Measurements from ENCODE around the gene SLC9A9. TPM values are rescaled to one million over a fixed set of nuclear protein-coding genes. Genes with fewer than 3 reads are reported as not detected.

The SLC9A9 gene
- polyA plus RNA-seq, 1 of the 3 experiments (the other 2 are of a cell fraction), result 0.05 TPM

DNA sequence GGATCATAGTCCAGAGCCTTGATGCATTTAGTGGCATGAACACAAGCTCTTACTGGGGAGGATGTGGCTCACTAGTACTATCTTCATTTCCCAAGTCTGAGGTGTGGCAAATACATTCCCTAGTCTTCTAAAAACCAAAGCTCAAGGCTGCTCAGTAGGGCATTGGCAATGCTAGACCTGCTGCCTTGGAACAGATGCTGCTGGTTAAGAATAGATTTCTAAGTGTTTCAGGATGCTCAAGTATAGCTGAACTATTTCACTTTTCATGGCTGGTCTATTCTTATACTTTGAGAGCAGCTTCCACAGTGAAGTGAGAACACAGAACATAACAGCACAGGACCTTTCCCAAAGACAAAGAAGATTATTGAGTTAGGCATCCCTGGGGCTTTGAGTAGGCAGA is 549.9 kb downstream of the SLC9A9 start:
- no peak overlapping the region for H3K27ac ChIP-seq (ENCODE audit: low read depth in 2 of 2, low read length in 1 of 2)
- no peaks in the 10 kb centered on the region for H3K79me2 ChIP-seq (ENCODE audit: insufficient read depth)
- TF ChIP-seq, protein P1, sequence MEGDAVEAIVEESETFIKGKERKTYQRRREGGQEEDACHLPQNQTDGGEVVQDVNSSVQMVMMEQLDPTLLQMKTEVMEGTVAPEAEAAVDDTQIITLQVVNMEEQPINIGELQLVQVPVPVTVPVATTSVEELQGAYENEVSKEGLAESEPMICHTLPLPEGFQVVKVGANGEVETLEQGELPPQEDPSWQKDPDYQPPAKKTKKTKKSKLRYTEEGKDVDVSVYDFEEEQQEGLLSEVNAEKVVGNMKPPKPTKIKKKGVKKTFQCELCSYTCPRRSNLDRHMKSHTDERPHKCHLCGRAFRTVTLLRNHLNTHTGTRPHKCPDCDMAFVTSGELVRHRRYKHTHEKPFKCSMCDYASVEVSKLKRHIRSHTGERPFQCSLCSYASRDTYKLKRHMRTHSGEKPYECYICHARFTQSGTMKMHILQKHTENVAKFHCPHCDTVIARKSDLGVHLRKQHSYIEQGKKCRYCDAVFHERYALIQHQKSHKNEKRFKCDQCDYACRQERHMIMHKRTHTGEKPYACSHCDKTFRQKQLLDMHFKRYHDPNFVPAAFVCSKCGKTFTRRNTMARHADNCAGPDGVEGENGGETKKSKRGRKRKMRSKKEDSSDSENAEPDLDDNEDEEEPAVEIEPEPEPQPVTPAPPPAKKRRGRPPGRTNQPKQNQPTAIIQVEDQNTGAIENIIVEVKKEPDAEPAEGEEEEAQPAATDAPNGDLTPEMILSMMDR (IDR thresholded peaks at IDR 0.05), result no peak
- TF ChIP-seq NFIC (IDR thresholded peaks at IDR 0.05; ENCODE audit: borderline replicate concordance), result no peak
- TF ChIP-seq YY1 (IDR thresholded peaks at IDR 0.05; ENCODE audit: low read depth), result no peak
- no peak for TF ChIP-seq TAF1 (IDR thresholded peaks at IDR 0.05; ENCODE audit: borderline replicate concordance, low read depth, low read length)
- no peak for TF ChIP-seq FOXM1 (IDR thresholded peaks at IDR 0.05; ENCODE audit: low read depth)
- TF ChIP-seq RFX5 (IDR thresholded peaks at IDR 0.05; ENCODE audit: low read length), result no peak
- no peak for TF ChIP-seq SMC3 (IDR thresholded peaks at IDR 0.05; ENCODE audit: low read depth, low read length)
- TF ChIP-seq MXI1 (IDR thresholded peaks at IDR 0.05; ENCODE audit: low read depth, low read length), result no peak
- TF ChIP-seq, protein P2, sequence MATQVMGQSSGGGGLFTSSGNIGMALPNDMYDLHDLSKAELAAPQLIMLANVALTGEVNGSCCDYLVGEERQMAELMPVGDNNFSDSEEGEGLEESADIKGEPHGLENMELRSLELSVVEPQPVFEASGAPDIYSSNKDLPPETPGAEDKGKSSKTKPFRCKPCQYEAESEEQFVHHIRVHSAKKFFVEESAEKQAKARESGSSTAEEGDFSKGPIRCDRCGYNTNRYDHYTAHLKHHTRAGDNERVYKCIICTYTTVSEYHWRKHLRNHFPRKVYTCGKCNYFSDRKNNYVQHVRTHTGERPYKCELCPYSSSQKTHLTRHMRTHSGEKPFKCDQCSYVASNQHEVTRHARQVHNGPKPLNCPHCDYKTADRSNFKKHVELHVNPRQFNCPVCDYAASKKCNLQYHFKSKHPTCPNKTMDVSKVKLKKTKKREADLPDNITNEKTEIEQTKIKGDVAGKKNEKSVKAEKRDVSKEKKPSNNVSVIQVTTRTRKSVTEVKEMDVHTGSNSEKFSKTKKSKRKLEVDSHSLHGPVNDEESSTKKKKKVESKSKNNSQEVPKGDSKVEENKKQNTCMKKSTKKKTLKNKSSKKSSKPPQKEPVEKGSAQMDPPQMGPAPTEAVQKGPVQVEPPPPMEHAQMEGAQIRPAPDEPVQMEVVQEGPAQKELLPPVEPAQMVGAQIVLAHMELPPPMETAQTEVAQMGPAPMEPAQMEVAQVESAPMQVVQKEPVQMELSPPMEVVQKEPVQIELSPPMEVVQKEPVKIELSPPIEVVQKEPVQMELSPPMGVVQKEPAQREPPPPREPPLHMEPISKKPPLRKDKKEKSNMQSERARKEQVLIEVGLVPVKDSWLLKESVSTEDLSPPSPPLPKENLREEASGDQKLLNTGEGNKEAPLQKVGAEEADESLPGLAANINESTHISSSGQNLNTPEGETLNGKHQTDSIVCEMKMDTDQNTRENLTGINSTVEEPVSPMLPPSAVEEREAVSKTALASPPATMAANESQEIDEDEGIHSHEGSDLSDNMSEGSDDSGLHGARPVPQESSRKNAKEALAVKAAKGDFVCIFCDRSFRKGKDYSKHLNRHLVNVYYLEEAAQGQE (IDR thresholded peaks at IDR 0.05; ENCODE audit: low read depth, low read length), result no peak
- no peak for TF ChIP-seq POLR2AphosphoS5 (IDR thresholded peaks at IDR 0.05; ENCODE audit: low read depth, low read length)
- TF ChIP-seq CHD2 (IDR thresholded peaks at IDR 0.05; ENCODE audit: low read length, partially characterized antibody), result no peak
- no peak for TF ChIP-seq EP300 (IDR thresholded peaks at IDR 0.05; ENCODE audit: borderline replicate concordance in 1 of 2, low read depth in 1 of 2, low read length in 1 of 2)
- TF ChIP-seq GATA2 (CRISPR knock-in tag; IDR thresholded peaks at IDR 0.05), result no peak
- no peak for TF ChIP-seq FOXJ3 (CRISPR knock-in tag; IDR thresholded peaks at IDR 0.05)
- TF ChIP-seq TCF12 (IDR thresholded peaks at IDR 0.05), result no peak
- no peak for TF ChIP-seq ELF1 (IDR thresholded peaks at IDR 0.05)
- TF ChIP-seq, protein P3, sequence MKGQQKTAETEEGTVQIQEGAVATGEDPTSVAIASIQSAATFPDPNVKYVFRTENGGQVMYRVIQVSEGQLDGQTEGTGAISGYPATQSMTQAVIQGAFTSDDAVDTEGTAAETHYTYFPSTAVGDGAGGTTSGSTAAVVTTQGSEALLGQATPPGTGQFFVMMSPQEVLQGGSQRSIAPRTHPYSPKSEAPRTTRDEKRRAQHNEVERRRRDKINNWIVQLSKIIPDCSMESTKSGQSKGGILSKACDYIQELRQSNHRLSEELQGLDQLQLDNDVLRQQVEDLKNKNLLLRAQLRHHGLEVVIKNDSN (IDR thresholded peaks at IDR 0.05; ENCODE audit: borderline replicate concordance, low read depth), result no peak
- no peaks in the 10 kb centered on the region for H3K36me3 ChIP-seq (replicated peaks in 1 of 2; ENCODE audit: control insufficient read depth in 1 of 2, insufficient read depth in 2 of 2, low read length in 1 of 2)
- ChIA-PET CTCF (no interaction called here), POLR2A (no interaction called here)
- no peaks in the 10 kb centered on the region for H3K9me3 ChIP-seq
- no peak overlapping the region for H3K4me3 ChIP-seq (ENCODE audit: low read depth in 2 of 2, low read length in 1 of 2)
- H3F3A ChIP-seq (replicated peaks; ENCODE audit: insufficient read depth), result no peaks in the 10 kb centered on the region
- no peak overlapping the region for H3K4me2 ChIP-seq
- H3K9ac ChIP-seq, result no peak overlapping the region
- no peak overlapping the region for H2AFZ ChIP-seq (ENCODE audit: low read depth)
- no peak for DNase-seq
- H3K9me2 ChIP-seq, result no peaks in the 10 kb centered on the region
- H3K27me3 ChIP-seq (ENCODE audit: insufficient read depth), result no peaks in the 10 kb centered on the region
- no peaks in the 10 kb centered on the region for H3K4me1 ChIP-seq (ENCODE audit: control insufficient read depth in 1 of 2, insufficient read depth in 2 of 2, low read depth in 1 of 2, low read length in 1 of 2)
- H4K20me1 ChIP-seq (ENCODE audit: insufficient read depth), result no peaks in the 10 kb centered on the region

All from SK-N-SH (cell line).